HG03159 (cell line): ENCODE results near the gene FHL2.
"Not testable (repeated sequence)": the region's sequence is repeated elsewhere in the genome, so short reads cannot be mapped to it uniquely, and the experiment has no call there.

ENCODE experiments used
- ATAC-seq: cut with Tn5 transposase; IDR thresholded peaks from one replicate; pipeline ENCODE4 v1.9.1; 2021; ENCODE audit warnings: mild to moderate bottlenecking, moderate library complexity; ENCODE audit not compliant: unreplicated experiment

The FHL2 gene

GRCh38 chr2:105424836-105425235, 26.0 kb upstream of the FHL2 start:
- ATAC-seq = not testable (repeated sequence)

DNA sequence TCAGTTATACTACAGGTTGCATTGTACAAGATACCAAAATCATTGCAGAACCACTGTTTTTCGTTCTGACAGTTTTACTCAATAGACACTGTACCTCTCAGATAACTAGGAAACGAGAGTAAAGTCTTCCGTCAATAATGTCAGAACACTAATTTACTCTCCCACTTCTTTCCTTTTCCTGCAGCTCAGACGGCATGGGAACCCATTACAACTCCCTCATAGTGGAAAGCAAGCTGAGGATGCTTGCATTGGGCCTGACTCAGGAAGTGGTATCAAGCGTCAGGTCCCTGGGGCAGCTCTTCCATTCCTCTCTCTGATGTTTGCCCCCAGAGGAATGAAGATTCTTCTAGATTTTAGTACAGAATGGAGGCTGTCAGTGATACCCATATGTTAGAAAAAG, 23.9 kb upstream of the FHL2 start:
- no peak for ATAC-seq

- no peak for ATAC-seq
These were observed 22.2 kb upstream of the FHL2 start for GRCh38 chr2:105421053-105421452.

GRCh38 chr2:105418522-105418921, 19.7 kb upstream of the FHL2 start:
- ATAC-seq = no peak

GRCh38 chr2:105417857-105418436, 19.1 kb upstream of the FHL2 start:
- ATAC-seq = no peak

DNA sequence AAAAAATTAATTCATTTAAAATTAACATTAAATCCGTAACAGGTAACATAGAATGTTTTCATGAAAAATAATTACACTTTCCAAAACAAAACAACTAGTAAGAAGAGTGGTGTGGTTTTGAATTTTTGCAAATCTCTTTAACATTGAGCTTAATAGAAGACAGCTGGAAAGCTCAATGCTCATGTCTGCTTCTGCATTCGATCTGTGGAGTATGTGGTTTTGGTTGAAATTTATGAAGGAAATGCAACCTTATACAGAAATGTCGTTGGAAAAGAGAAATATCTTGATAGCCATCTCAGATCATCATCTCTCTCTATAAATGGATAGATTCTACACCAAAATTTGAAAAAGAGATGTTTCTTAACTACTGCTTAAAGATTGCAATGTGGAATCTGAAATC, 17.3 kb upstream of the FHL2 start:
- ATAC-seq = no peak

DNA sequence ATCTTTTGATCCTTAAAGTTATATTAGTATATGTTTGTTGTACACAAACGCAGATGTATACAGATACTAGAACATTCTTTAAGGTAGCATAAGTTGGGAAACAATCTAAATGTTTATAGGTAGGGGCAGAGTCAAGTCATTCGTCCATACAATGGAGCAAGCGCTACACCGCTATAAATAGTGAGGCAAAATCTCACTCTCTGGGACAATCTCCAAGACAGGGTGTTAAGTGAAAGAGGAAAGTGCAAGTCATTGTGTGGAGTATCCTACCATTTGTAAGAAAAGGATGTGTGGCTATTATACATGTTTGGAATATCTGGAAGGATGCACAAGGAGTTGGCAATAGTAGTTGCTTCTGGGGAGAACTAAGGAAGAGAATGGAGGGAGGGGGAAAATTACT, 16.2 kb upstream of the FHL2 start:
- no peak for ATAC-seq

DNA sequence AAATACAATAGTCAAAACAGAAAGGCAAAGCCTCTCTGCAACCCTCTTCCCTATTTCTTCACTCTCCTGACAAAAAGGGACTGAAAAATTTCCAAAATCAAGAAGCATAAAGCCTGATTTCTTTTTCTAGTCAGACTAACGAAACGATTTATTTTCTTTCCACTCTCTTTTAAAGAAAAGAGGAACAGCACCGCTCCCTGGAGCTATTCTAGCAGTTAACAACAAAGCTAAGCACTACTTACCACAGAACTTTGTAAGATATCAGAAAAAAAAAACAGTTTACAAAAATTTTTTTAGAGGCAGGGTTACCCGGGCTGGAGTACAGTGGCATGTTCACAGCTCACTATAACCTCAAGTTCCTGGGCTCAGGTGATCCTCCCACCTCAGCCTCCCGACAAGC, 14.4 kb upstream of the FHL2 start:
- ATAC-seq = no peak

- no peak for ATAC-seq
These were observed 13.7 kb upstream of the FHL2 start for GRCh38 chr2:105412584-105412983.

DNA sequence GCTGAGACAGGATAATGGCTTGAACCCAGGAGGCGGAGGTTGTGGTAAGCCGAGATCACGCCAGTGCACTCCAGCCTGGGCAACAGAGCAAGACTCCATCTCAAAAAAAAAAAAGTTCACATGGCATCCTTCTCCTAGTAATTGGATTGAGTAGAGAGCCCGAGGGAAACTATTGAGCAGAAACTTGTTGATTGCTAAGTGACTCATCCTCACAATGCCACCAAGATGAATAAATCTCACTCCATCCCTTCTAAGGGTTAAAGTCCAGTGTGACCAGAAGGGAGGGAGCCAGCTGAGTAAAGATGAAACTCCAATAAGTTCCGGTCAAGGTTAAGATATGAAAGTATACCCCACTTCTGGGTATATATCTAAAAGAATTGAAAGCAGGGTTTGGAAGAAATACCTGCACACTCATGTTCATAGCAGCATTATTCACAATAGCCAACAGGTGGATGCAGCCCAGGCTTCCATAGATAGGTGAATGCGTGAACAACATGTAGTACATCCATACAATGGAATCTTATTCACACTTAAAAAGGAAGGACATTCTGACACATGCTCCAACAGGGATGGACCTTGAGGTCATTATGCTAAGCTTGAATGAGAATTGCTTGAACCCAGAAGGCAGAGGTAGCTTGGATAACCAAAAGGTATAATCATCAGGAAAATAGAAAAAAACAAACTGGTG, 13.0 kb upstream of the FHL2 start:
- ATAC-seq = no peak

DNA sequence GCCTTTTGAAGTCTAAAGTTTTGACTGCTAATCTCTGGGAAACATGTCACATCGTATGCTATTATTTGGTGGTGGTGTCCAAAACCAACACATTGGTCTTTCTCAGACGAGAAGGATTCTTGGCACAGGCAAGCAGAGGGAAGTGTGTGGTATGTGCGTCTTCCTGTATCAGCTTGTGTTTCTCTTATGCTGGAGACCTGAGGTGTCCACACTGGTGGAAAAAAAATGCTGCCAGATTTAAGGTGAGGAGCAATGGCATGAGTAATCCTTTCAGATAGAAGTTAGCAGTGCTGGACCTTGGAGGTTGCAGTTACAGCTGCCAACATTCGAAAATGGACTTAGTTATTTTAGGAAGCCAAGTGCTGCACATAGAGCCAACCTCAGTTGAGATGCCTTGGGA, 11.7 kb upstream of the FHL2 start:
- no peak for ATAC-seq

- ATAC-seq = no peak
These were observed 10.9 kb upstream of the FHL2 start for GRCh38 chr2:105409717-105410116.

DNA sequence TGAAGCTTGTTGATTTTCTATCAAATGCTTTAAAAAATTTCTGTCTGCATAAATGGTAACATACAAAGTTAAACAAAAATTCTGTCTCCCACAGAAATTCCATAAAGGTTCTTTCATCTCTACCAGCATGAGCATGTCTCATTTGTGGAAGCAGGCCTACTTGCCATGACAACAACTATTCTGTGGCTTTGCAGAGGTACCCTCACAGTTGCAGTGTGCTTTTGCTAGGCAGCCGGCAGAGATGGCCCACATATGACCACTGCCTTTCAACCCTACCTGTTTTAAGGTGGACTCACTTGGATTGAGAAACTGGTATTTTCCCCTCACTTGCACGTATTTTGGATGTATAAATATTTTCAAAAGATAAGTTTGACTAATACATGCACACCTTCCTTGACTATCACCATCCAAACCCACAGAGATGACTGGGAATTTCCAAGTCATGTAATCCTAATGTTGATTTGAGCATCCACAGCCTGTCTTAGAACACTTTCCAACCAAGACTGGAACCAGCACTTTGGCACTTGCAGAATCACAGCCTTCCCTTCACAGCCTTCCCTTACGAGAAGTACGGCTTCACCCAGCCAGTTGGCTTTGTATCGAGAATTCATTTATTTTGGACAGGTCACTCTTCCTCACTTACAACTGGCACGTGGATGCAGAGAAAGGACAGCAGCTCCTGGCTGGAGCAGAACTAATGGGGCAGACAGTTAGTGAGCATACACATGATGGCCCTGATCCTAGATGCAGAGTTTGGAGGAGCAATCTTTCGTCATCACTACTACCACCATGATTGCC, 9.3 kb upstream of the FHL2 start:
- no peak for ATAC-seq

DNA sequence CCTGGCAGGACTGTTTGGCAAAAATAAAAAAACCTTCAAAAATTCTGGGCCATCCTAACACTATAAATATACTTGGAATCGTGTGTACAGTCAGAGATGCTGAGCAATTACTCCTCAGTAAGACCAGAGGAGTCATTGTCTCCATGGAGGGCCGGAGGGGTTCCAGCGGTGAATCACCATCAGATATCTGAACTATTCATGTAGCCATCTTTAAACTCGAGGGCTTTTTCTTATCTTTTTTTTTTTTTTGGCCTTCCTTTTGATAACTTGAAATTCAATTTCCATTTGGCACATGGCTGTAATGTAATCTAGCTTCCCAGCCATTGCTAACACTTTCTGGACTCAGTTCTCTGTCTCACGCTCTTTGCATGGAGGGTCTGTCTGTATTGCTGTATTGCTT, 7.4 kb upstream of the FHL2 start:
- ATAC-seq = no peak

DNA sequence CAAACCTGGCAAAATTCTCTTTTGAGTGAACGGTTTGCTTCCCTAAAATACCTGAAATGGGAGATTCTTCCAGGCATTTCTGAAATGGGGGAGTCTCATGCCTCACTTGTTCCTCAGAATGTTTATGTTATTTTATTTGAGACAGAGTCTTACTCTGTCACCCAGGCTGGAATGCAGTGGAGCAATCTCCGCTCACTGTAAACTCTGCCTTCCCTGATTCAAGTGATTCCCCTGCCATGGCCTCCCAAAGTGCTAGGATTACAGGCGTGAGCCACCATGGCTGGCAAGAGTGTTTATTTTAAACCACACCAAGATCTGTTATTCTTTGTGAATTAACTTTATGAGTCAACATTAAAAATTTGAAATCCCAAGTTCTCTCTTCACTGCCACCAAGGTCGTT, 6.4 kb upstream of the FHL2 start:
- no peak for ATAC-seq

DNA sequence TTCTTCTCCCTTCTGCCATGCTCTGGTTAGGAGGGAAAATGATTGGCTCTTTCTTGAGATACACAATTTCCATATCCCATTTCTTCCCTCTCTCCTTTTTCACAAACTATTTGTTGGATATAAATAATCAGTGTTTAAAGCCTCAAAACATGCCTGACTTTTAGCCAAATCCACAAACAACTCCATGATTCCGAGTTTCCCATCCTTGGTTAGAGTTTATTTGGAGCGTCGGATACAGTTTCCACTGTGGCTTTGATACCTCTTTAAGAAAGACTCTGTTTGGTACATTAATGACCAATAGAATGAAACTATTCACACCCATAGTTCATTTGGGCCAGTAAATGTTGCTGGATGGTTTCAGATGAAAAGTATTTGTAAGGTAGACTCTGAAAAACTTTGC, 5.9 kb upstream of the FHL2 start:
- no peak for ATAC-seq

DNA sequence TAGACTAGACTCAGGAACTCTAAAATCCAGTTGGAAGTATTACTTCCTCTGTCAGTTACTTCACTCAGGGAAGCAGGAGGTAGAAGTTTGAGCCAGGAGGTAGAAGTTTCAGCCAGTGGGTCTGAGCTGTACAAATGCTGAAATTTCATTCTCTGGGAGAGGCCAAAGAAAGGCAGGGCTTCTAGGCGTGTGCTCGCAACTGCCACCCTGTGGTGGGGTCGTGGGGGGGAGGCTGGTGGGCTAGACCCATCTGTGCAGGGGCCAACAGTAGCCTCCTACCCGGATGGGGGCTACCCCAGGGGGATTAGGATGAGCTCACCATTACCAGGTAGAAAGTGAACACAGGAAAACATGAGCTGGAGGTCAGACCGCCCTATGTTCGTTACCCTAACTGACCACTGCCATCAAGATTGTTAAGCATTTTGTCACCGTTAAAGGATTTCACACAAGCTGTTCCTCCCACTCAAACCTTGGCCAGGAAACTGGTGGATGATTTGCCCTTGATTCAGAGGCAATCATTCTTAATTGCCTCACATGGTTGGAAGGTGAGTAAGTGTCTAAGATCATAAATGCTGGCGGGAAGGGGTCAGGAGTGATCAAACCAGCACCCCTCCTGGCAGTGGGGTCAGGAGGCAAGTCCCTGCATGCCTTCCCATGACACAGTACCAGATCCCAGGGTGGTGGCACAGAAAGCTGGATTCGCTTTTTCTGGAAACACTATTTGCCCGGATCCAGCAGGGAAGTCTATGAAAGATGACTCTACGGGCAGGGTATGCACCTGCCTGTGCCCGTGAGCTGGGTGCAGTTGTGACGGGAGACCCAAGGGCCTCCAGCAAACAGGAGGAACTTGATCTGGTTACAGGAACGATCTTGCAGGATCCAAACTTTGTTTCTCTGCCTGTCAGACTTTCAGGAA, 5.2 kb upstream of the FHL2 start:
- no peak for ATAC-seq

DNA sequence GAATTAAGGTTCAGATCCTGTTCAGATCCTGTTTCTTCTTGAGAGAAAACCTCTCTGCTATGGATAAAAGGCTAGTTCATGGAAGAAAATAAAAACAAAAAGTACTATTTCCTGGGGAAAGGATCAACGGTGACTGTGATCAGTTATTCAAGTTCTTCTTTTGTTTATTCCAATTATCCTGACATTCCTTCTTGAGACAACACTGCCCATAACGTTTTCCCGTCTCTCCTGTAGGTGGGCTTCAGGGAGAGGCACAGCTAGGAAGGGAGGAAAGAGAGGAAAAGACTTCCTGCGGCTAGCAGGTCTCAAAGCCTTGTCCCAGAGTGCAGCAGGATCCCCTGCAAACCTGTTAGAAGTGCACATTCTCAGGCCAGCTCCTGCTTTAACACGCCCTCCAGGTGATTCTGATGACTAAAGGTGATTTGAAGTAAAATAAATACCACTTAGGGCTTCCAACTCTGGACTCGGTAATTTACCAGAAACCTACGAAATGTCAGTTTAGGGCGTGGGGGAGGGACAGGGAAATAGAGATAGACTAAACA, 4.5 kb upstream of the FHL2 start:
- no peak for ATAC-seq

GRCh38 chr2:105402809-105403208, 4.0 kb upstream of the FHL2 start:
- ATAC-seq = no peak

DNA sequence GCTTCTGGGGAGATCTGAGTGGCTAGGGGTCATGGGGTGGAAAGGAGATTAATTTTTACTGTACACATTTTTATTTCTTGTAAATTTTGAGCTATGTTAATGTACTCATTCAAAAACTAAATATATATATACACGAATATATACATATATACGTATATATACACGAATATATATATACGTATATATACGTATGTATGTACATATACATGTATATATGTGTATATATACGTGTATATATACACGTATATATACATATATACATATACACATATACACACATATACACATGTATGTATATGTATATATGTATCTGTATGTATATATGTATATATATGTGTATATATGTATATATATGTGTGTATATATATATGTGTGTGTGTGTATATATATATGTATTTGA, 3.0 kb upstream of the FHL2 start:
- ATAC-seq = no peak

- no peak for ATAC-seq
These were observed 1.3 kb upstream of the FHL2 start for GRCh38 chr2:105400138-105400540.
